ENCODE data around the gene C19orf81.

- TF ChIP-seq CTCF (IDR thresholded peaks at IDR 0.05) (no peak), POLR2AphosphoS5 (IDR thresholded peaks at IDR 0.05) (no peak), POLR2A (IDR thresholded peaks at IDR 0.05) (no peak)
Observed at GRCh38 chr19:50602496-50602895, 46.7 kb upstream of the C19orf81 start.

All from upper lobe of left lung (tissue), 4 donors.